CD4-positive, alpha-beta T cell treated with Interleukin-17A for 4 hours (primary cell): ENCODE results near the gene RBM46.
A peak's percentile ranks its signal among the peaks of the same experiment; 100 is the strongest.

Experiments
- DNase-seq: peaks from one replicate; pipeline ENCODE4 v3.0.0-alpha.2; 2020; ENCODE audit warnings: mixed read lengths

Gene RBM46, protein sequence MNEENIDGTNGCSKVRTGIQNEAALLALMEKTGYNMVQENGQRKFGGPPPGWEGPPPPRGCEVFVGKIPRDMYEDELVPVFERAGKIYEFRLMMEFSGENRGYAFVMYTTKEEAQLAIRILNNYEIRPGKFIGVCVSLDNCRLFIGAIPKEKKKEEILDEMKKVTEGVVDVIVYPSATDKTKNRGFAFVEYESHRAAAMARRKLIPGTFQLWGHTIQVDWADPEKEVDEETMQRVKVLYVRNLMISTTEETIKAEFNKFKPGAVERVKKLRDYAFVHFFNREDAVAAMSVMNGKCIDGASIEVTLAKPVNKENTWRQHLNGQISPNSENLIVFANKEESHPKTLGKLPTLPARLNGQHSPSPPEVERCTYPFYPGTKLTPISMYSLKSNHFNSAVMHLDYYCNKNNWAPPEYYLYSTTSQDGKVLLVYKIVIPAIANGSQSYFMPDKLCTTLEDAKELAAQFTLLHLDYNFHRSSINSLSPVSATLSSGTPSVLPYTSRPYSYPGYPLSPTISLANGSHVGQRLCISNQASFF

DNA sequence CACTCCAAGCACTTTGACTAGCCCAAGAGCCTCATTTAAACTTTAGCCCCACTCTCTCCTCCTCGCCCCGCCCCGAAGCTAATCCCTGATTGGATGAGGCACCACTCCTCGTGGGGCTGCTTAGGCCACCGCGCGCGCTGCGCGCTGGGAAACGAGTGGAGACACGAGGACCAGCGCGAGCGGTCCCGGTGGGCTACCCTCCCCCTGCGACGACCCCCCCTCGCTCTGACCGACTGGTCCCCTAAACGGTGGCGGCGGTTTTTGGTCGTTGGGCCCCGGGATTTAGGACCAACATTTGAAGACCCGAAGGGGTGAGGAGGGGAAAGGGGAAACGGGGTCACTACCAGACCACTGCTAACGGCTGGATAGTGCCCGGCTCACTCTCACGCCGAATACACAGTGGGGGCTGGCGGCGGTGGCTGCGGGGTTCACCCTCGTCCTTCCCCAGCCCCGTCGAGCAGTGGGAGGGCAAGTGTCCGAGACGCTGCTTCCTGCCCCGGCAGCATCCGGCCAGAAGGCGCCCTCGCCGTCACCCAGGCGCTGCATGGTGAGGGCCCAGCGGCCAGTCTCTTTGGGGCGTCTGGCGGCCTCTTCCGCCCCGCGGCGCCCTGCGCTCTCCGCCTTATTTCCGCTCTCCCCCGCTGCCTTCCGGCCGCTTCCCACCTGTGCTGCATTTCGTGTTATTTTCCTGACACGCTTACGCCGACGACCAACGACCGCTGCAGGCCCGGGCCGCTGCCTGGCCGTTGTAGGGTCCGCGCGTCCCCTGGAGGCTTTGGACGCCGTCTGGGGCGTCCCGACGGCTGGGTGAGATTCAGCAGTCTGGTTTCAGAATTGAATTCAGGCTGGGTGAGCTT, at the start of gene RBM46:
Gene RBM46 (plus strand): TSS at position 147 of the 857 bp plus-strand sequence. CDS start 15,481 bp downstream, outside the sequence.
- DNase-seq = no peak

DNA sequence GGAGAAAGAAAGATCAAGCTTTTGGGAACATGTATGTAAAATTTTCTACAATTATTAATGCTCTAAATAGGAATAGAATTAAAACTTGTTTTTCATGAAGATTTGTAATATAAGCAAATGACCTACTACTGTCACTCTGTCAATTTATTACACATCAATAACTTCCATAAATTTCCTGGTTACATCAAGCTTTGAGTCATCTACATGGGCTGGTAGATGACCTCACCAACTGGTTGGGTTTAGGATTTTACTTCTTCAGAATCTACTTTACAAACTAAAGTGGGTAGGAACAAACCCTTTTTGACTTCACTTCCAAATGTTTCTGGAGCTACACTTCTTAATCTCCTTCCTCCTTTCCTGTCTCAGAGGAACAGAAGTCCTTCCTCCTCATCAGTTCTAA, 49.3 kb upstream of the RBM46 start:
- DNase-seq = no peak

DNA sequence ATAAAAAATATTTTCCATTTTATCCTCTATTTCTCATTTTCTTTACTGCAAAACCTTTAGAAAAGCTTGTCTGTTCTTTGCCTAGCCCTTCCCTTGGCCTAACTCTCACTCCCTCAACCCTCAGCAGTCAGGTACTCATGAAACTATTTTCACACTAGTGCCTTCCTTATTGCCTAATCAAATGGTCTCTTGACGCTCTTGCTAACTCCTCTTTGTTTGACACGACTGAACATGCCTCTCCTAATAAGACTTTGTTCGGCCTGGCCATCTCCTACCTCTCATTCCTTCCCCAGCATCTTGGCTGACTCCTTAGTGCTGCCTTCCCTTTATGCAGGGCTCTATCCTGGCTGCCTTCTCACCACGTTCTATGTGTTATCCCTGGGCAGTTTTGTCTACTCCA, 48.4 kb upstream of the RBM46 start:
- no peak for DNase-seq

DNA sequence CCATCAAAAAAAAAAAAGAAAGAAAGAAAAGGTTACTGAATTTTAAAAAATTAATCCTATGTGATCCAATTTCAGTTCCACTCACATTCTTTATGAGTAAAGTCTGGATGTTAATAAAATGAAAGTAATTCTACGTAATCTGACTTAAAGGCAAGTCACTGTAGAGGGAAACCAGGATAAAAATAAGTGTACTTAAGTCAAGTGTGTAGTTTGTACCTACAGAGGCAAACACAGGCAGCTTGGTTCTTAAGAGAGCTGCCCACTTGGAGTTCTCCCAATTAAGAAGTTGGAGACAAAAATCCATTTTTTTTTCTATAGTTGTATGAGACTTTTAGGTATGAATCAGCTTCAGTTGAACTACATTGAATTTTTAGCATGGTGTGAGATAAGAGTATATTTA, 44.3 kb upstream of the RBM46 start:
- no peak for DNase-seq

DNA sequence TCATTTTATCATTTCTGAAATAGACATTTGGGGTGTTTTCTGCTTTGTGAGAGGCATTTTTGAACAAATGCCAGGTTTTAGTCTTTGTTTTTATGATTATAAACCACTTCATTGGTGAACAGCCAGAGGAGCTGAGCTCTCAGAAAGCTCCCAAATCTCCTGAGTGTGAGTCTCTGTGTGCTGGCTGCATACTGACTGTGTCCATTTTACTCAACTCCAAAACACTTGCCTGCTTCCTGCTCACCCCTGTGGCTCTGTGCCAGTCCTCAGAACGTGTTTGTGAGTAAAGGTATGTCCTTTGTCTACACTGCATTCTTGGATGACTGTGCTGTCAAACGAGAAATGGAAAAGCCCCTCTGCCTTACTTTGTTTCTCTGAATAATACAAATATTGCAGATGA, 42.6 kb upstream of the RBM46 start:
- no peak for DNase-seq

DNA sequence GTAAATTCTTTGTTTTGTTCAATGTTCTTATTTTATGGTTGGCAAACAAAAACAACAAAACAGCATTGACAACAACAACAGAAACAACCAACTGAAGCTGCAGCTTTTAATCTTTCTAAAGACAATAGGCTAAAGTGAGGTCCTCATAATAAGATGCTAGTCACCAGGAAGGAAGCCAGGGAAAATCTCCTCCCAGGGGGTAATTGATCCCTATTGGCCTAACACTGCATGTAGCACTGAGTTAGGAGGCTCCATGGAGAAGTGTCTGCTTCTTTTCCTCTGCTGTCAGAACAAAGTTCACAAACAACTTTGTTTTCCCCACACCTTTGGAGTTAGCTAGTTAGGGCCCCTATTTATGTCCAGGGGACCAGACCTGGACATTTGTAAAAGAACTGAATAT, 42.0 kb upstream of the RBM46 start:
- no peak for DNase-seq

DNA sequence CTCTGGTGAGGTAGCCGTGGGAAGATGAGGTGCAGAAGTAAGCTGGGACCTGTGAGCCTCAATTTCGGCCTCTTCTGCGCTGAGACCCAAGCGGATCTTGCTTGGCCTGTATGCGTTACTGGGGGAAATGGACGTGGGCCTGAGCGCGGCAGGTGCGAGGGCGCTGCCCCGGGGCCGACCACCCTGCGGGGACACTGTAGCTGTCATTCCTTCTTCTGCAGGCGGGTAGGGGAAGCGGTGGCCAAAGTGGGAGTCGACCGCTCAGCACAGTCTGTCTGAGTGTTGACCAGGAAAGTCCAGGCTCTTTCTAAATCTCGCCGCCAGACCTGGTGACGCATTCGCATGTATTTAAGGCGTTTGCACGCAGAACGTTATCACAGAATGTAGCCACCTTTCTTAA, 40.6 kb upstream of the RBM46 start:
- no peak for DNase-seq

DNA sequence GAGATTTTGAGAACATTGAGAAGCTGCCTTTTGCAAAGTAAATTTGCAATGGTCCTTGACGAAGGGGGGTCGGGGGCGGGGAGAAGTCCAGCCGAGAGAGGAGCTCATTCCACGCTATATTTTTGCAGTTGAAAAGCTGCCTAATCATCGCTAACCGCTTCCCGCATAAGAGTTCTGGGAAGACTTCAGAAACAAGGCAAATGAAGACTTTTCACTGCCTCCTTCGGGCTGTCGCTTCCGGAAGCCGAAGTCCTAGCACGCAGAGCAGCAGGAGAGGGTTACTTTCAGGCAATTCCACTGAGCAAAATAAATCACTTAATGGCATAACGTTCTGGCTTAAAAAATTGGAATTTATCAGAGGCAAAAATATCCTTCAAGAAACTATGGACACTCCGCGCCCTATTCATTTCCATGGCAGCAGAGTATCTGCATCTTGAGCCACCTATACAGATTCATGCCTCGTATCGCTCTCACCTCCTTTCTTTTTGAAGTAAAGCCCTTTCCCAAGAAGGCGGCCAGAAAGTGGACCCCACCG, 39.9 kb upstream of the RBM46 start:
- DNase-seq = no peak

DNA sequence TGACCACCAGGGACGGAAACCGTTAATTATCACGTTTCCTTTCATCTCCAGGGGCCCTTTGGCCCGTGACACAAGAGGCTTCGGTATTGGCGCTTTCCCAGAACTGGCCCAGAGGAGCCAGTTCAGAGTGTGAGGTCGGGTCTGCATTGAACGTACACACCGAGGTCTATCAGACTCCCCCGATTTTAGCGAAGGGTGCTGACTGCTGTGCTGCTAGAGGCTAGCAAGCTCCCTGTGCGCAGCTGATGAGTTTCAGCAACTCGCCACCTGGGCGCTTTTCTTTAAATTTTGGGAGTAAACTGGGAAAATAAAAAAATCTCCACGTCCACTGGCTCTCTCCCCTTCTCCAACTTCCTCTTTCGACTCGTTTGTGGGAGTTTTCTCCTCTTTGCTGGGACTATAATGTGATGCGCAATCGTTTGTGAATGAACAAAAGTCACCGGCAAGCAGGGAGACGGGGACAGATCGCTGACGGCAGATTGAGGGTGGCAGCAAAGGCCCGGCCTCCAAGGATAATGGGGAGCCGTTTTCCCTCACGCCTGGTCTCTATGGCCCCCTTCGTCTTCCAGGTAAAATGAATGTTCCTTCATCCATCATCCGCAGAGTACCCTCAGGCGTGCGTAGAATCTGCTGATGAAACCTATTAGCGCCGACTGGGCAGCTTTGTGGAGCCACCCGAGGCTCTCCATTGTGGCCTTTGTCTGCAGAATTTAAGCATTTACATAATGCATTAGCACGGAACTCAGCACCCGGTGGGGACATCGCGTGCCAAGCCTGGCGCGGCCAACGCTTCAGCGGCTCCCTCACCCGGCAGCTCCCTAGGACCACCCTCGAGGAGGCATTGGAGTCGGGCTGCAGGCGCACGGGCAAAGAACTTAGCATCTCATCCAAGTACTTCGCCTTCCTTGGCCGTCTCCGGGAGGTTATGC, 38.9 kb upstream of the RBM46 start:
- no peak for DNase-seq

DNA sequence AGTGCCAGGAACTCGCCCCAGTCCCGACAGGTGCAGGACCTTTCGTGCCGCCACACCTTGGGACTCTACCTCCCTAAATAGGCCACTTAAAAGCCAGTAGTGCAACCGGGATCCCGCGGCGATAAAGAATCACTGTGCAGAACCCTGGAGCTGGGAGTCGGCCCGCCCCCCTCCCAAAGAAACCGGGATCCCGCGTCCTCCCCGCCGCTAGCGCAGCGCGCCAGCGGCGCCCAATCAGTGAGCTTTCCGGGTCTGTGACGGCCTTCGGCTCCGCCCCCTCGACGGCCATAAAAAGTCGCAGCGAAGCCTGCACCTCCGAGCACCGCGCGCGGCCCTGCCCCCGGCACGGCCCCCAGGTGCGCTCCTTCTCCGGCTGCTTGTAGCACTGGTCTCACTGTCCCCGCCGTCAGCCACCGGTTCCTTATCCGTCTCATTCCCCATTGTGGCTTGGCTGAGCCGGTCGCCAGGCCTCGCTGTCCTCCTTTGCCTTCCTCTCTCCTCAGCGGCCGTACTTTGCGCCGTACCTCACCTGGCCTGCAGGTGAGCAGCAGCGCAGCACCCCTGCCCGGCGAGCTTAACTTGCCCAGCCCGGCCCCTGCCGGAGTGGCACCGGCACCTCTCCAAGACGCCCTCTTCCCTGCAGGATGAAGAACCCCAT, 37.3 kb upstream of the RBM46 start, which contains the start of gene LRAT:
Gene LRAT (plus strand): TSS at position 318 of the 658 bp plus-strand sequence. CDS start 327 bp downstream, at position 645.
- peak; percentile 21 for DNase-seq

DNA sequence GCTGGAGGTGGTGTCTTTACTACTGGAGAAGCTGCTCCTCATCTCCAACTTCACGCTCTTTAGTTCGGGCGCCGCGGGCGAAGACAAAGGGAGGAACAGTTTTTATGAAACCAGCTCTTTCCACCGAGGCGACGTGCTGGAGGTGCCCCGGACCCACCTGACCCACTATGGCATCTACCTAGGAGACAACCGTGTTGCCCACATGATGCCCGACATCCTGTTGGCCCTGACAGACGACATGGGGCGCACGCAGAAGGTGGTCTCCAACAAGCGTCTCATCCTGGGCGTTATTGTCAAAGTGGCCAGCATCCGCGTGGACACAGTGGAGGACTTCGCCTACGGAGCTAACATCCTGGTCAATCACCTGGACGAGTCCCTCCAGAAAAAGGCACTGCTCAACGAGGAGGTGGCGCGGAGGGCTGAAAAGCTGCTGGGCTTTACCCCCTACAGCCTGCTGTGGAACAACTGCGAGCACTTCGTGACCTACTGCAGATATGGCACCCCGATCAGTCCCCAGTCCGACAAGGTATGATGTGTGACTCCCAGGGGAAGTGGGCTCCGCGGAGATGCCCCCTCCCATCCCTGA, 36.6 kb upstream of the RBM46 start:
- DNase-seq = no peak

DNA sequence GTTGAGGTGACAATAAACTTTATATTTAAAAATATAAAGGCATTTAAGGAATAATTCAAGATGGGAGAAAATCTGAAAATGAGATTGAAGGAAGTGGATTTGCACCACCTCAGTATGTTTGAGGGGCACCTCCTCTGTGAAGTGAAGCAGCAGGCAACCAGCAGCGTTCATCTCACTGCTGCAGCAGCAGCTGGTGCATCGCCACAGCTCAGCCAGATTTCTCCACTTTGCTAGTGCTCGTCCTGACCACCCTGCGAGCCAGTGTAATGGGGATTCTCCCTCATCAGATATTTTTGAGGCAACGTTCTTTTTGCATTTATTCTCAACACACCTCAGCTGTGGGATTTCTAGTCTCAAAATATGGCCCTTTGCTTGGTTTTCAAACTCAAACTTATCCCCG, 23.4 kb upstream of the RBM46 start:
- no peak for DNase-seq

DNA sequence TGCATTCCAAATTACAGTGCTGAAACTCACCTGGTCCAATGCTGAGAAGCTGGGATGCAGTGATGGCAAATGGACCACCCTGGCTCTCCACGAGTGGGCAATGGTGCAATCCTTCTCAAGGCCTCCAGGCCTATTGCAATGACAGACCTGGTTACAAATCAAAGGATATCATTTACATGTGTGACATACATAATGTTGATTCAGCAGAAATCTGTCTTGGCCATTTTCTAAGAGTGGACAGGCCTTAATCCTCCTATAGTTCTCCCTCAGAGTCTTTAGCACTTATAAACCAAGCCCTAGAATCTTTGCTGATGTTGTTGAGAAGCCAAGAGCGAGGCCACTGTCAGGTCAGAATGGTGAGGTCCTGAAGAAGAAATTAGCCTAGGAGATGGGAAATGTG, 20.2 kb upstream of the RBM46 start:
- no peak for DNase-seq

DNA sequence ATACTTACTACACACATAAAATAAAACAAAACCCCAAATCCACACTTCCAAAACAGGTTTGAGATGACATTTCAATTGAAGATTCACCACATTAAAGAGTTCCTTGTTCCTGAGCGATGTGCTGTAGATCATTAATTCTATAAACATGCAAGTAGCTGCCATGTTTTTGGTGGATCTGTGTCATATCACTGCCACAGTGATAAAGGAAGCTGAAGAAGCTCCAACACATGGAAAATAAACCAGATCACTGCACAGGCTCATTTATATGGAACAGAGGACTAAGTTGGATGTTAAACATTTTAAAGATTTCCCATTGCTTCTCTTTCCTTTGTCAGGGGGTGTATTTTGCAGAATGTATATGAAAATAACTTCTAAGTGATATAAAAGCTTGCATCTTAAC, 2.8 kb upstream of the RBM46 start:
- no peak for DNase-seq

DNA sequence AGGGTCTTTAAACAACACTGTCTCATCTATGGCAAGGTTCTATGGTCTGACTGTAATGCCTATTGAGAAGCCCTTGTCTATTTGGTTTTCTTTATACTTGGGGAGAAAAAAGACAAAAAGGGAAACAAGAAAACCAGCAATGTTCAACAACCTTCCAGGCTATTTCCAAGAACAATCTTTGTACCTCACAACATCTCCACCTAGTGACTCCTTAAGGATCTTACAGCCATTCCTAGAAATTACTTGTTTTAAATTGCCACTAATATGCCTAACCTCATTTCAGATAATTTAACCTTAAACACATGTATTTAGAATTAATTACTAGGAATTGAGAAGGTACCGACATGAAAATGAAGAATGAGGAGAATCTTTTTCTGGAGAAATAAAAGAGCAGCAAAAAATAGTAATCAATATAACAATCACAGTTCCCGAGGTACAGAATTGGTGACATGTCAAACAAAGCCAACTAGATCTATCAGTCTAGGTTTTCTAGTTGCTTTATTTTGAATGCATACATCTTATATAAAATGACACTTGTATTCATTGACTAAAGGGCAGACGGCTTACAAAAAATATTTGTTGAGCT, 1.6 kb upstream of the RBM46 start:
- no peak for DNase-seq

DNA sequence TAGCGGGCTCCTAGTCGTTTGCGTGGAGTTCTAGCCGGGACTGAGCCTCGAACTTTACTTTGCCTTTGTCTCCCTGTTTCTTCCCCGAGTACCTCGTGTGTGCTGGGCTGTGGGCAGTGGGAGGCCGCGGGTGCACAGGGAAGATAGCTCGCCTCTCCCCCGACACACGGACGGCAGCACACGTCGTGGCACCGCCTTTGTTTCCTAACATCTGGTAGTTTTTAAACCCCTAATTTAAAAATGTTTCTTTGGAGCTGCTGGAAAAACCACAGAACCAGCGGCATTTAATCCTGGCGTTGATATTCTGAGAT, 866 bp downstream of the RBM46 start:
- DNase-seq = no peak

DNA sequence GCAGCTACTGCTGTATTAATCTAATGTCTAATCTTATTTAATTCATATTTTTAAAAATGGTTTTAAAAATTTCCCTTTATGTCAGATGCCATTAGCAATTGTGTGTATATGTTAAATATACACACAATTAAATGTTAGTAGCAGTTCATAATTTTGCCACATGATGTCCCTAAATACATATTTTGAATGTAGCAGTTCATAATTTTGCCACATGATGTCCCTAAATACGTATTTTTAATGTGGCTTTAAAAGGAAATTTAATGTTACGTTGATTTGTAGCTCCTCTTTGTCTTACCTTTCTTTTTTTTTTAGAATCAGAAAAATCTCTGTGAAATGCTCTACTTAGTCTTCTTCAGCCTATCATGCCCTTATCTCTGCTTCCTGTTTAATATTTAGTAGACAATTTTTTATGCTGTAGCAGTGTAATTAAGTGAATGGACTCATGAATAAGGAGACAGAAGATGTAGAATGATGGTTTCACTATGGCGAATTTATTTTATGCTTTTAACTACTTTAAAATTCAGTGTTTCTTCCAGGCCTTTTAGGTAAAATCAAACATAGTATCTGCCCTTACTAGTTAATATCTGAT, 26.1 kb downstream of the RBM46 start:
- no peak for DNase-seq

DNA sequence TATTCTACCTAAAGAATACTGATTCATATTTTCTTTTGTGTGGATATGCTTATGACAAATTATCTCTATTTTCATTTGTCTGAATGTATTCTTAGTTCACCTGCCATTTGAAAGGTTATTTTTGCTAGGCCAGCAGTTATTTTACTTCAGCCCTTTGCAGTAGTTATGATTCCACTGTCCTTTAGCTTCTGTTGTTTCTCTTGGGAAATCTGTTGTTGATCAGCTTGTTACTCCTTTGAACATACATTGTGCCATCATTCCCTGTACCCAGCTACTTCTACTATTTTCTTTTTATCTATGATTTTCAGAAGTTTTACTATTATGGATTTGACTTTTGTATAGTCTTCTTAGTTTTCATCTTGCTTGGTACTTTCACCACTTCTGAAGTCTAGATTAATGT, 37.2 kb downstream of the RBM46 start:
- no peak for DNase-seq

DNA sequence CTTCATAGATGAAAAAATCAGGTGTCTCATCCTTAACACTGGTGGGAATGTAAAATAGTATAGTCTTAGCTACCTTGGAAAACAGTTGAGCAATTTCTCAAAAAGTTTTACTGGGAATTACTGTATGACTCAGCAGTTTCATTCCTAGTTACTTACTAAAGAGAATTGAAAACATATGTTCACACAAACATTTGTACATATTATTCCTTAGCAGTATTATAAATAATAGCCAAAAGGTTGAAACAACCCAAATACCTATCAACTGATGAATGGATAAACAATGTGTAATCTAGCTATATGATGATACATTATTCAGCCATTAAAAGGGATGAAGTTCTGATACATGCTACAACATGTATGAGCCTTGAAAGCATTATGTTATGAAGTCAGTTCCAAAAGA, 41.7 kb downstream of the RBM46 start:
- no peak for DNase-seq

DNA sequence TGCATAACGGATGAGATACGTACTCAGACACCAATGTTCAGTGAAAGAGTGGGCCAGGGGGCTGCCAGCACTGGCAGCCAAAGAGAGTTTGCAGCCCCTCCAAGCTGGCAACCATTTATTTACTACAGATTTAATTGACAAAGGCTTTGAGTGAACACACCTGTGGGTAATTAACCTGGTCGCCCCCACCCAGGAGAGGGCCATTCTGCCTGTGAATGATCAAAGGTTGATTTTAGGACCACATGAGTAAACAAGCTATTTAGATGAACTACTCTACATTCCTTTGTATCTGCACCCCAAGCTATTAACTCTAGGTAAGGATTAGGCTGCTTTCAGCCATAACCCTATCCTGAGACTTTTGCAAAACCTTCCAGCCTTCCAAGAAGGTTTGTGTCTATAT, 55.0 kb downstream of the RBM46 start:
- DNase-seq = no peak

DNA sequence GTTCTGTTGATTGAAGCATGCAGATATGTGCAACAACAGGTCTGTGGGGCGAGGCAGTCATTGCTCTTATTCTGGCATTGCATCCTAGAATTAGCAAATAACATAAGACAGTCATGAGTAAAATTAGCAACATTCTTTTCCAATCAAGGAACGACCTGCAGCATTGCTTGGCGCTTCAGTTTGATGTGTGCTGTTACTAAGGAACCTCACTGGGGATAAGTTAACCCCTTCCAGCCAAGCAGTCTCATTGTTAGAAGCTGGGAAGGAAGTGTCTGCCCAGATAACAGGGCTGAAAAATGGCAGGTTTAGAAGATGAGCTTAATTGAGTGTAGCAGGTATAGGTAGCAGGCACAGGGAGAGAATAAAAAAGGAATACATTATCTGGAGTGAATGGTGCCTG, 55.4 kb downstream of the RBM46 start:
- no peak for DNase-seq
